Transverse colon (tissue), 4 donors: ENCODE data around the gene LMO7. TPM values are rescaled to one million over a fixed set of nuclear protein-coding genes. Genes with fewer than 3 reads are reported as not detected.

Experiments
- DNase-seq: peaks from one replicate; pipeline ENCODE4 v3.0.0-alpha.2; 2019
- H3K27ac ChIP-seq, 4 donors: fragments of 200-600 bp; sonication (generic); 2 replicates each; pipeline ENCODE4 v1.5.1; 2016 to 2018; ENCODE audit warnings: inconsistent platforms in 4 of 4
- H3K27me3 ChIP-seq: fragments of 200-600 bp; sonication (generic); 2 replicates; pipeline ENCODE4 v1.5.1; 2017; ENCODE audit warnings: inconsistent platforms
- H3K36me3 ChIP-seq, 4 donors: fragments of 200-600 bp; sonication (generic); 2 replicates each; pipeline ENCODE4 v1.5.1; 2017 to 2019; ENCODE audit warnings: inconsistent platforms in 4 of 4
- H3K4me1 ChIP-seq, 4 donors: fragments of 200-600 bp; sonication (generic); 2 replicates each; pipeline ENCODE4 v1.5.1; 2017 to 2020; ENCODE audit warnings: inconsistent platforms in 4 of 4
- H3K4me3 ChIP-seq, 4 donors: fragments of 200-600 bp; sonication (generic); 1 replicate in 1 of 4; 2 replicates in 3 of 4; pipeline versions ENCODE4 v1.5.1 to v1.6.1; 2017 to 2019; ENCODE audit warnings: inconsistent platforms in 4 of 4
- H3K9me3 ChIP-seq, 2 donors: fragments of 200-600 bp; sonication (generic); 2 replicates each; pipeline ENCODE4 v1.5.1; 2017 to 2019; ENCODE audit warnings: inconsistent platforms in 2 of 2
- EP300 ChIP-seq: sonication (generic); formaldehyde crosslinking; IDR thresholded peaks from one replicate; pipeline ENCODE4 v1.6.1; 2017; ENCODE audit warnings: antibody characterized with exemption, low read depth
- POLR2A ChIP-seq: fragments of 450-650 bp; IDR thresholded peaks from one replicate; pipeline ENCODE4 v1.6.1; 2016; ENCODE audit warnings: antibody characterized with exemption, mild to moderate bottlenecking, moderate library complexity
- POLR2AphosphoS5 ChIP-seq, 3 donors: sonication (generic); formaldehyde crosslinking; IDR thresholded peaks; one replicate each; pipeline ENCODE4 v1.6.1; 2016; ENCODE audit warnings: antibody characterized with exemption in 3 of 3
- WGBS, 2 donors: methylation state at CpG; one replicate each; pipeline ENCODE4 v1.1.5; 2018; ENCODE audit warnings: low coverage in 1 of 2; 5-methylcytosine and 5-hydroxymethylcytosine counted together
- in situ Hi-C, 4 donors: fragments of 200-750 bp; cut with MboI; loops; one replicate each; pipeline versions ENCODE4 v1.15.0 to v1.15.1; 2017; ENCODE audit warnings: low sequenced_read_pairs in 3 of 4, low pct_ligation_motif_present in 1 of 4, low pct_unique_long_range_greater_than_20kb in 1 of 4
- intact Hi-C: fragments of 100-400 bp; cut with DNase I; formaldehyde crosslinking; loops from one replicate; pipeline ENCODE4 v1.15.1; 2023; ENCODE audit warnings: low total_unique reads
- total RNA-seq, 4 donors: library from RNA; depleted of rRNA; stranded (reverse); fragments of >200 nt; gene quantifications; one replicate each; pipeline ENCODE4 v1.1.0, GENCODE V29; 2016
- TF ChIP-seq, protein P1 (sequence below), 5 experiments: fragments of 200-600 bp in 3 of 5; fragments of 450-650 bp in 2 of 5; sonication (generic) in 3 of 5; IDR thresholded peaks; 1 replicate in 2 of 5; 2 replicates in 3 of 5; pipeline ENCODE4 v1.5.1; 2016 to 2017; ENCODE audit warnings: antibody characterized with exemption in 5 of 5, inconsistent platforms in 3 of 5, mild to moderate bottlenecking in 2 of 5, moderate library complexity in 1 of 5

LMO7 gene
- total RNA-seq, 4 donors from 2014 or later: 82.6 to 304 (median 190) TPM

DNA sequence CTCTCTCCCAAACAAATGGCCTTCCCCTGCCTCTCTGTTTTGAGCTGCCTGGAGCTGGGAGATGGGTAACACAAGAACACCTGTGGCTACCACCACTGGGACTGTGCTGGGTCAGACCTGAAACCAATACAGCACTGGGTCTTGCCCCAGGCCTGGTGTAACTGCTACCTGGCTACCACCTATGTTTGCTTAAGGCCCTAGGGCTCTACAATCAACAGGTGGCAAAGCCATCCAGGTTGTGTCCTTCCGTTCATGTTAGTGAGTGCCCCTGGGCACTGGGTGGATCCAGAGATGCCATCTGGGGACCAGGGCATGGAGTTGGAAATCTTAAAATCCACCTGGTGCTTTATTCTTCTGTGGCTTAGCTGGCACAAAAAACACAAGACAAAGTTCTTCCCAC lies 18.9 kb upstream of the LMO7 start:
- no peak for TF ChIP-seq EP300
- no peak for TF ChIP-seq POLR2AphosphoS5 (IDR thresholded peaks at IDR 0.05)
- TF ChIP-seq POLR2A: no peak
- TF ChIP-seq, protein P1, sequence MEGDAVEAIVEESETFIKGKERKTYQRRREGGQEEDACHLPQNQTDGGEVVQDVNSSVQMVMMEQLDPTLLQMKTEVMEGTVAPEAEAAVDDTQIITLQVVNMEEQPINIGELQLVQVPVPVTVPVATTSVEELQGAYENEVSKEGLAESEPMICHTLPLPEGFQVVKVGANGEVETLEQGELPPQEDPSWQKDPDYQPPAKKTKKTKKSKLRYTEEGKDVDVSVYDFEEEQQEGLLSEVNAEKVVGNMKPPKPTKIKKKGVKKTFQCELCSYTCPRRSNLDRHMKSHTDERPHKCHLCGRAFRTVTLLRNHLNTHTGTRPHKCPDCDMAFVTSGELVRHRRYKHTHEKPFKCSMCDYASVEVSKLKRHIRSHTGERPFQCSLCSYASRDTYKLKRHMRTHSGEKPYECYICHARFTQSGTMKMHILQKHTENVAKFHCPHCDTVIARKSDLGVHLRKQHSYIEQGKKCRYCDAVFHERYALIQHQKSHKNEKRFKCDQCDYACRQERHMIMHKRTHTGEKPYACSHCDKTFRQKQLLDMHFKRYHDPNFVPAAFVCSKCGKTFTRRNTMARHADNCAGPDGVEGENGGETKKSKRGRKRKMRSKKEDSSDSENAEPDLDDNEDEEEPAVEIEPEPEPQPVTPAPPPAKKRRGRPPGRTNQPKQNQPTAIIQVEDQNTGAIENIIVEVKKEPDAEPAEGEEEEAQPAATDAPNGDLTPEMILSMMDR (IDR thresholded peaks at IDR 0.05): no peak
- Histone ChIP-seq H3K4me1 (no peaks in the 10 kb centered on the region), H3K4me3 (no peak overlapping the region), H3K27me3 (no peaks in the 10 kb centered on the region), H3K36me3 (no peaks in the 10 kb centered on the region), H3K27ac (no peak overlapping the region), H3K9me3 (no peaks in the 10 kb centered on the region)
- no peak for DNase-seq
- WGBS, 2 donors: 13% methylated on average over 1 of the region's 1 CpG; no CpG with 5 or more reads in 1 of the 2 donors
- intact Hi-C loops (no loop called here), in situ Hi-C loops (no loop called here)

DNA sequence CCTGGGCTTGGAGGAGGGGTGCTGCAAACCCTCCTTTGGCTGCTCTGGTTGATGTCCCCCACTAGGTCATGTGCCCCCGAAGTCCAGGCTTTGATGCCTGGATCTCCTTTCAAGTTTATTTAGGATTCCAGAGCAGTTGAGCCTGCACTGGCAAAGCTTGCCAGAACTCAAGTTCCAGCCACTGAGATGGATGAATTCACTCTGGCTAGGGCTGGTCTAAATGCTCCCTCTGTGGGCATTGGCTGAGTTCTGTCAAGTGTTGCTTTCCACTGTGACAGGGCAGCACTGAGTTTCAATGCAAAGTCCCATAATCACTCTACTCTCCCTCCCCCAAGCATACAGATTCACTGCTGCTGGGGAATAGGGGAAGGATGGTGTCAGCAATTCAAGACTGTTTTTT lies 17.8 kb upstream of the LMO7 start:
- no peak overlapping the region for H3K27ac ChIP-seq
- WGBS, 2 donors: 0% methylated on average over 1 of the region's 1 CpG; no CpG with 5 or more reads in 1 of the 2 donors
- in situ Hi-C loops: no loop called here

DNA sequence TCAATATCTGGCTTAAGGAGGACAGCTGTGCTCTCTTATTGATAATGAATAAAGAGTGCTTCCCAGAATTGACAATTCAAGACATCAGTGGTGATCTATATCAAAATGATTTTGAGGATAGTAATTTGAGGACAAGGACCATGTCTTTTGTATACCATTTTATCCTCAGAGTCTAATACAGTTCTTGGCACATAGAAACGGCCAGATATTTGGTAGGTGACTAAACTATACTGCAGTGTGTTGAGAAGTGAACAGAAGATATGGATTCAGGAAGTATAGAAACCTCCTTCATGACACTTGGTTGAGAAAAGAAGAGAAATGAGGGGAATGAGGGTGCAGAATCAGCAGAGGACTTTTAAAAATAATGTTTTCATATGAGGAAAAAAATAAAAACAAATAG lies 16.1 kb upstream of the LMO7 start:
- Histone ChIP-seq H3K36me3 (no peaks in the 10 kb centered on the region), H3K9me3 (no peaks in the 10 kb centered on the region), H3K4me1 (no peaks in the 10 kb centered on the region), H3K27me3 (no peaks in the 10 kb centered on the region), H3K4me3 (no peak overlapping the region), H3K27ac (no peak overlapping the region)
- TF ChIP-seq POLR2AphosphoS5 (IDR thresholded peaks at IDR 0.05) (no peak), POLR2A (no peak), EP300 (no peak)
- TF ChIP-seq, protein P1 (IDR thresholded peaks at IDR 0.05): no peak
- 71 to 100% methylated on average over 1 of the region's 1 CpG for WGBS, 2 donors
- in situ Hi-C loops (no loop called here), intact Hi-C loops (no loop called here)
- DNase-seq: no peak

More for the DNA sequence above, 17.8 kb upstream of the LMO7 start:
- Histone ChIP-seq H3K36me3 (no peaks in the 10 kb centered on the region), H3K4me1 (no peaks in the 10 kb centered on the region), H3K27me3 (no peaks in the 10 kb centered on the region), H3K9me3 (no peaks in the 10 kb centered on the region), H3K4me3 (no peak overlapping the region)
- DNase-seq: no peak
- intact Hi-C loops: no loop called here
- TF ChIP-seq POLR2A: no peak
- TF ChIP-seq, protein P1 (IDR thresholded peaks at IDR 0.05): no peak
- TF ChIP-seq EP300: no peak
- no peak for TF ChIP-seq POLR2AphosphoS5 (IDR thresholded peaks at IDR 0.05)

- in situ Hi-C loops (no loop called here), intact Hi-C loops (no loop called here)
- peaks cover 0 to 1% (median 0%) of the 10 kb centered on the region in 4 donors for H3K36me3 ChIP-seq
Measured at GRCh38 chr13:75621147-75621546, 15.0 kb upstream of the LMO7 start.

More at GRCh38 chr13:75621147-75621546, 15.0 kb upstream of the LMO7 start:
- no peak overlapping the region for H3K4me3 ChIP-seq
- H3K9me3 ChIP-seq: no peaks in the 10 kb centered on the region
- no peak for TF ChIP-seq EP300
- TF ChIP-seq, protein P1 (IDR thresholded peaks at IDR 0.05): no peak
- no peak for TF ChIP-seq POLR2AphosphoS5 (IDR thresholded peaks at IDR 0.05)
- TF ChIP-seq POLR2A: no peak
- H3K4me1 ChIP-seq: no peaks in the 10 kb centered on the region
- no peak overlapping the region for H3K27ac ChIP-seq
- DNase-seq: no peak
- no peaks in the 10 kb centered on the region for H3K27me3 ChIP-seq
- WGBS, 2 donors: 53 to 70% methylated on average over 2 of the region's 2 CpGs
